Heart left ventricle (tissue), 16 donors: Measurements from ENCODE around the gene DPY19L3. TPM values are rescaled to one million over a fixed set of nuclear protein-coding genes. Genes with fewer than 3 reads are reported as not detected.
A peak's percentile ranks its signal among the peaks of the same experiment; 100 is the strongest.

ENCODE experiments used
- ATAC-seq, 4 donors: fragments of 200-7000 bp; cut with Tn5 transposase; one replicate each; pipeline ENCODE4 v1.9.1; 2020 to 2022; ENCODE audit warnings: moderate library complexity in 4 of 4, mild to moderate bottlenecking in 3 of 4, moderate number of reproducible peaks in 1 of 4
- DNase-seq, 5 donors: peaks; one replicate each; pipeline ENCODE4 v3.0.0-alpha.2; 2020
- H3K27ac ChIP-seq, 12 donors: fragments of 200-600 bp; sonication (generic) in 4 of 12; one replicate each; pipeline versions ENCODE4 v1.5.0 to v1.8.0; 2016 to 2022; ENCODE audit warnings: mild to moderate bottlenecking in 2 of 12
- H3K27me3 ChIP-seq, 9 donors: fragments of 200-600 bp; sonication (generic) in 2 of 9; one replicate each; pipeline versions ENCODE4 v1.5.1 to v1.8.0; 2016 to 2022; ENCODE audit warnings: mild to moderate bottlenecking in 3 of 9
- H3K36me3 ChIP-seq, 9 donors: fragments of 200-600 bp; sonication (generic) in 2 of 9; one replicate each; pipeline versions ENCODE4 v1.5.0 to v1.8.0; 2018 to 2022; ENCODE audit warnings: mild to moderate bottlenecking in 2 of 9
- H3K4me1 ChIP-seq, 12 donors: fragments of 200-600 bp; sonication (generic) in 4 of 12; one replicate each; pipeline versions ENCODE4 v1.5.0 to v1.8.0; 2016 to 2022; ENCODE audit warnings: mild to moderate bottlenecking in 3 of 12
- H3K4me3 ChIP-seq, 12 donors: fragments of 200-600 bp; sonication (generic) in 4 of 12; one replicate each; pipeline versions ENCODE4 v1.5.0 to v1.8.0; 2017 to 2022; ENCODE audit warnings: mild to moderate bottlenecking in 9 of 12, moderate library complexity in 4 of 12
- H3K9me3 ChIP-seq, 12 donors: fragments of 200-600 bp; sonication (generic) in 4 of 12; one replicate each; pipeline versions ENCODE4 v1.5.0 to v1.8.0; 2016 to 2022; ENCODE audit warnings: mild to moderate bottlenecking in 1 of 12
- CTCF ChIP-seq, 12 donors: fragments of 200-600 bp; sonication (generic) in 4 of 12; IDR thresholded peaks; one replicate each; pipeline versions ENCODE4 v1.5.0 to v1.8.0; 2018 to 2022; ENCODE audit warnings: antibody characterized with exemption in 12 of 12, mild to moderate bottlenecking in 5 of 12
- POLR2A ChIP-seq, 2 donors: fragments of 450-650 bp; IDR thresholded peaks; one replicate each; pipeline ENCODE4 v1.6.1; 2017; ENCODE audit warnings: antibody characterized with exemption in 2 of 2, mild to moderate bottlenecking in 2 of 2, moderate library complexity in 2 of 2
- WGBS, 4 donors: extraction: QIAGEN DNeasy Blood & Tissue Kit in 2 of 4; methylation state at CpG; one replicate each; pipeline versions ENCODE4 v1.1.5 to v1.1.7; 2013 to 2018; 5-methylcytosine and 5-hydroxymethylcytosine counted together
- intact Hi-C, 10 donors: fragments of 100-400 bp; cut with DNase I; formaldehyde crosslinking; loops; one replicate each; pipeline versions ENCODE4 v1.11.1 to v1.14.2; 2022
- long read RNA-seq, 3 donors: library from polyadenylated mRNA; unstranded; transcript quantifications; one replicate each; pipeline ENCODE4 v2.0.0, GENCODE V29; 2020 to 2021
- polyA plus RNA-seq, 2 donors: library from polyadenylated mRNA; stranded (reverse); fragments of 200-250 nt; gene quantifications; one replicate each; pipeline ENCODE4 v1.2.3, GENCODE V29; 2013
- total RNA-seq, 9 donors: library from RNA; depleted of rRNA in 2 of 9; stranded (reverse); fragments of >200 nt in 2 of 9; fragmentation: NEBNext Ultra II Directional in 3 of 9; extraction: Animal tissue kit (Norgen Biotek cat#: 25700) in 3 of 9; gene quantifications; one replicate each; pipeline versions ENCODE4 v1.1.0 to v1.2.4, GENCODE V29; 2016 to 2023
- donor health status: ischemic (EF 13 %, LVEDD 7.1; RV severe dilation, severe dysfunction).
- donor health status: healthy with polysubstance abuse.
- donor health status: DM: no; HTN: yes; CAD: no.
- donor health status: DM: no; HTN: no; CAD: no.
- donor health status: ischemic (EF 25% LVEDD 6.9; RV normal size, moderate dysfunction).
- donor health status: ischemic (EF 25% LVEDD 5.7; RV mildly dilated, moderate dysfunction).
- donor health status: healthy.
- donor health status: DM: yes; HTN: yes; CAD: no.
- donor health status: ischemic (EF 35%, LVEDD 5.7; RV mildly dilated, moderate dysfunction).
- donor health status: nonischemic (EF 11% LVEDD 7.7; RV severe dilation, severe dysfunction).
- donor health status: DM: yes; HTN: yes; CAD: no.
- donor health status: PGD.
- donor health status: ischemic (EF 29% LVEDD 5.4; RV normal size, mild dysfunction).
- donor health status: nonischemic (EF 23%, LVEDD 6.1; RV moderate dilation, normal function).

The DPY19L3 gene
- total RNA-seq (10 to 100 TPM in 4 of 9 donors, 1 to 10 TPM in 5; 3.6 to 15.2 (median 8.7) TPM), polyA plus RNA-seq (1 to 10 TPM; 1.5 to 5.3 TPM)
- long read RNA-seq, donor 1, partial matches to known transcripts, result 0 of 2 reads
- long read RNA-seq, donor 1, other reads (novel, unspliced or antisense), result 1 of 2 reads
- long read RNA-seq, donor 2, result 0 reads
- long read RNA-seq, donor 3, full-length matches to known transcripts, result 2 of 2 reads
- long read RNA-seq, donor 3, partial matches to known transcripts, result 0 of 2 reads
- long read RNA-seq, donor 3, other reads (novel, unspliced or antisense), result 0 of 2 reads

GRCh38 chr19:32405431-32406160, at the start of gene DPY19L3:
TSS of gene DPY19L3 (plus strand) at chr19:32405770. CDS start at chr19:32408254, 2,484 bp downstream.
- intact Hi-C loops, result loop anchor here in 7 of 10 donors (2.0 to 10.0 kb wide), 5 partner anchors 58 to 169 kb away; partner anchors contain the start of gene ZNF507 (in 6 of the 7)
- 0 to 3% (median 1%) methylated on average over 13 to 104 of the region's 104 CpGs for WGBS, 4 donors

GRCh38 chr19:32357720-32358119, 47.9 kb upstream of the DPY19L3 start:
- Histone ChIP-seq H3K4me3 (no peak overlapping the region), H3K27ac (no peak overlapping the region), H3K4me1 (peaks cover 0 to 3% (median 0%) of the 10 kb centered on the region in 12 donors), H3K36me3 (peaks cover 2 to 97% (median 82%) of the 10 kb centered on the region in 9 donors), H3K27me3 (peaks cover 0 to 32% (median 0%) of the 10 kb centered on the region in 9 donors), H3K9me3 (no peaks in the 10 kb centered on the region)
- no peak for TF ChIP-seq POLR2A (IDR thresholded peaks at IDR 0.05)
- TF ChIP-seq CTCF (IDR thresholded peaks at IDR 0.05), result peak in 5 of 12 donors; percentile 10 to 35 (median 19)
- WGBS, 4 donors, result 15 to 23% (median 17%) methylated on average over 2 of the region's 2 CpGs
- ATAC-seq (no peak), DNase-seq (no peak)
- intact Hi-C loops, result no loop called here

More at GRCh38 chr19:32405431-32406160, at the start of gene DPY19L3:
- no peaks in the 10 kb centered on the region for H3K27me3 ChIP-seq
- peaks cover 0 to 26% (median 14%) of the 10 kb centered on the region in 12 donors for H3K4me1 ChIP-seq
- DNase-seq, result peak; percentile 95 to 97 (median 96)
- H3K9me3 ChIP-seq, result no peaks in the 10 kb centered on the region
- H3K4me3 ChIP-seq, result peak within 1 kb of the TSS; percentile 73 to 97 (median 86)
- peak in 1 of 2 donors; percentile 93 for TF ChIP-seq POLR2A (IDR thresholded peaks at IDR 0.05)
- TF ChIP-seq CTCF (IDR thresholded peaks at IDR 0.05), result peak in 1 of 12 donors; percentile 20
- peaks cover 0 to 24% (median 13%) of the 10 kb centered on the region in 9 donors for H3K36me3 ChIP-seq
- peak; percentile 99 to 100 (median 99) for ATAC-seq
- H3K27ac ChIP-seq, result peak within 1 kb of the TSS; percentile 90 to 99 (median 98)

- TF ChIP-seq POLR2A (IDR thresholded peaks at IDR 0.05), result no peak
- no peak for TF ChIP-seq CTCF (IDR thresholded peaks at IDR 0.05)
- intact Hi-C loops, result no loop called here
- H3K27ac ChIP-seq, result no peak overlapping the region
- ATAC-seq (no peak), DNase-seq (no peak)
- 97 to 98% (median 97%) methylated on average over 5 of the region's 5 CpGs for WGBS, 4 donors
- no peak overlapping the region for H3K4me3 ChIP-seq
- H3K27me3 ChIP-seq, result peaks cover 0 to 37% (median 0%) of the 10 kb centered on the region in 9 donors
- H3K36me3 ChIP-seq, result peaks cover under 1 to 97% (median 77%) of the 10 kb centered on the region in 9 donors
- H3K4me1 ChIP-seq, result peaks cover 0 to 7% (median 2%) of the 10 kb centered on the region in 12 donors
- H3K9me3 ChIP-seq, result no peaks in the 10 kb centered on the region
Observed at GRCh38 chr19:32358321-32358720, 47.2 kb upstream of the DPY19L3 start.

- DNase-seq (no peak), ATAC-seq (no peak)
- TF ChIP-seq CTCF (IDR thresholded peaks at IDR 0.05) (no peak), POLR2A (IDR thresholded peaks at IDR 0.05) (no peak)
- 91 to 96% (median 95%) methylated on average over 9 of the region's 9 CpGs for WGBS, 4 donors
- Histone ChIP-seq H3K4me3 (no peak overlapping the region), H3K9me3 (no peaks in the 10 kb centered on the region), H3K27ac (no peak overlapping the region), H3K27me3 (peaks cover 0 to 41% (median 0%) of the 10 kb centered on the region in 9 donors), H3K36me3 (peaks cover 0 to 96% (median 74%) of the 10 kb centered on the region in 9 donors), H3K4me1 (peaks cover 0 to 19% (median 10%) of the 10 kb centered on the region in 12 donors)
- intact Hi-C loops, result no loop called here
Observed at GRCh38 chr19:32359581-32359980, 46.0 kb upstream of the DPY19L3 start.
